Kidney (tissue), 14 donors: ENCODE results near the gene BCDIN3D. TPM values are rescaled to one million over a fixed set of nuclear protein-coding genes. Genes with fewer than 3 reads are reported as not detected.

Experiments used
- DNase-seq, 5 donors: peaks; one replicate each; pipeline ENCODE4 v3.0.0-alpha.2; 2013 to 2020
- FAIRE-seq: peaks from 2 replicates; lab custom pipeline; 2012; peaks lifted over from hg19 to GRCh38; lab: Jason Lieb, UNC
- H3K27ac ChIP-seq, 2 donors: one replicate each; pipeline ENCODE4 v1.7.0; 2013; ENCODE audit warnings: low read depth in 2 of 2, low read length in 2 of 2, inconsistent platforms in 1 of 2
- H3K27me3 ChIP-seq: one replicate; pipeline ENCODE4 v1.7.1; 2013; ENCODE audit warnings: low read length, inconsistent platforms; ENCODE audit not compliant: control insufficient read depth, insufficient read depth
- H3K36me3 ChIP-seq, 3 donors: one replicate each; pipeline versions ENCODE4 v1.7.0 to v1.7.1; 2013; ENCODE audit warnings: low read length in 3 of 3, control low read depth in 1 of 3, inconsistent platforms in 1 of 3; ENCODE audit not compliant: insufficient read depth in 3 of 3, control insufficient read depth in 2 of 3
- H3K4me1 ChIP-seq, 3 donors: one replicate each; pipeline versions ENCODE4 v1.7.0 to v1.7.1; 2013; ENCODE audit warnings: low read length in 3 of 3, inconsistent platforms in 1 of 3, low read depth in 1 of 3; ENCODE audit not compliant: control insufficient read depth in 2 of 3, insufficient read depth in 2 of 3
- H3K4me3 ChIP-seq, 3 donors: one replicate each; pipeline versions ENCODE4 v1.7.0 to v1.8.1; 2013; ENCODE audit warnings: low read length in 3 of 3, control low read depth in 1 of 3, inconsistent platforms in 1 of 3
- H3K9ac ChIP-seq, 3 donors: one replicate each; pipeline versions ENCODE4 v1.7.0 to v1.7.1; 2013; ENCODE audit warnings: low read length in 3 of 3, control low read depth in 1 of 3, inconsistent platforms in 1 of 3
- H3K9me3 ChIP-seq, 3 donors: one replicate each; pipeline versions ENCODE4 v1.7.0 to v1.7.1; 2013; ENCODE audit warnings: low read length in 3 of 3, control low read depth in 1 of 3, inconsistent platforms in 1 of 3; ENCODE audit not compliant: control insufficient read depth in 2 of 3, insufficient read depth in 1 of 3
- intact Hi-C: fragments of 100-400 bp; cut with DNase I; formaldehyde crosslinking; loops from one replicate; pipeline ENCODE4 v1.11.1; 2022
- polyA plus RNA-seq: library from polyadenylated mRNA; stranded (reverse); fragments of 350-450 nt; fragmentation: Illumina TruSeq; extraction: RNeasy Lipid Tissue Mini Kit (QIAGEN cat#74804); gene quantifications from one replicate; pipeline ENCODE4 v1.2.3, GENCODE V29; 2014; ENCODE audit warnings: low read depth, low replicate concordance; ENCODE audit not compliant: insufficient read depth
- total RNA-seq: library from RNA; stranded (reverse); fragmentation: NEBNext Ultra II Directional; extraction: Animal tissue kit (Norgen Biotek cat#: 25700); gene quantifications from one replicate; pipeline ENCODE4 v1.2.1, GENCODE V29; 2021
- TF ChIP-seq, protein P1 (sequence below): IDR thresholded peaks from 3 replicates; pipeline ENCODE4 v1.5.1; 2012; ENCODE audit warnings: mild to moderate bottlenecking, moderate library complexity, borderline replicate concordance; ENCODE audit not compliant: insufficient read depth; ENCODE audit errors: extremely low read depth
- donor health status: control.
- donor health status: control.
- donor health status: control.
- donor health status: control.
- donor health status: control.
- donor health status: DM: yes; HTN: yes; CAD: no.
- donor health status: Normal renal cell carcinoma (clear cell type).

Gene BCDIN3D
- total and polyA plus RNA-seq, 2 donors from 2014 or later, result 4.6 to 5.1 TPM

- H3K27ac ChIP-seq, result no peak overlapping the region
- peak in 1 of 5 donors; percentile 45 for DNase-seq
These were observed 31.4 kb upstream of the BCDIN3D start for GRCh38 chr12:49874142-49874897.

DNA sequence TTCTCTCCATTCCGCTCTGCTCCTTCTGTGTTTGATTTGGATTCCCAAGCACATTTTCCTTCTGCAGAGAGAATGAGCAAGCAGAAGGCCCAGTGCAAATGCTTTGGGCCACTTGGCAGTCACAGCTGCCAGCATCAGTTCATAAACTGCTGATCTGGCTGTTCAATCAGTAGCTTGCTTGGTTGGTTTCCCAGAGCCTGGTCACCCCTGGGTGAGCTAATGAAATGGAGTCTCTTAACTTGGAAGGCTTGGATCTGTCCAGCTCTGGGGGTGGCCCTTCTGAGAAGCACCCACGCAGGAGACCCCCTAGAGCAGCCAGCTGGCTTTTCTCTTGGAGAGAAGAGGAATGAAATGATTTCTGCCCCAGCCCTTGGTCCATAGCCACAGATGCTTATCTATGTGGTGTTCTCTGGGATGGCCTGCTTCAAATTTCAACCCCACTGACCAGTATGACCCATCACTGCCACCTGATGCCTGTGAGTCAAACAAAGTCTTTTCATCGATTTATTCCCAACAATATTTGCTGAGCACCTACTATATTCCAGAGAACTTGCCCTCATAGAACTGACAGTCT is 30.5 kb upstream of the BCDIN3D start:
- no peaks in the 10 kb centered on the region for H3K36me3 ChIP-seq
- H3K4me1 ChIP-seq, result peaks cover 2 to 25% (median 23%) of the 10 kb centered on the region in 3 donors
- H3K9ac ChIP-seq, result no peak overlapping the region
- H3K27ac ChIP-seq, result no peak overlapping the region
- no peak for FAIRE-seq
- H3K9me3 ChIP-seq, result peaks cover 0 to 3% (median 0%) of the 10 kb centered on the region in 3 donors
- TF ChIP-seq, protein P1, sequence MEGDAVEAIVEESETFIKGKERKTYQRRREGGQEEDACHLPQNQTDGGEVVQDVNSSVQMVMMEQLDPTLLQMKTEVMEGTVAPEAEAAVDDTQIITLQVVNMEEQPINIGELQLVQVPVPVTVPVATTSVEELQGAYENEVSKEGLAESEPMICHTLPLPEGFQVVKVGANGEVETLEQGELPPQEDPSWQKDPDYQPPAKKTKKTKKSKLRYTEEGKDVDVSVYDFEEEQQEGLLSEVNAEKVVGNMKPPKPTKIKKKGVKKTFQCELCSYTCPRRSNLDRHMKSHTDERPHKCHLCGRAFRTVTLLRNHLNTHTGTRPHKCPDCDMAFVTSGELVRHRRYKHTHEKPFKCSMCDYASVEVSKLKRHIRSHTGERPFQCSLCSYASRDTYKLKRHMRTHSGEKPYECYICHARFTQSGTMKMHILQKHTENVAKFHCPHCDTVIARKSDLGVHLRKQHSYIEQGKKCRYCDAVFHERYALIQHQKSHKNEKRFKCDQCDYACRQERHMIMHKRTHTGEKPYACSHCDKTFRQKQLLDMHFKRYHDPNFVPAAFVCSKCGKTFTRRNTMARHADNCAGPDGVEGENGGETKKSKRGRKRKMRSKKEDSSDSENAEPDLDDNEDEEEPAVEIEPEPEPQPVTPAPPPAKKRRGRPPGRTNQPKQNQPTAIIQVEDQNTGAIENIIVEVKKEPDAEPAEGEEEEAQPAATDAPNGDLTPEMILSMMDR, result no peak
- intact Hi-C loops, result no loop called here
- H3K27me3 ChIP-seq, result no peaks in the 10 kb centered on the region
- DNase-seq, result peak; percentile 29 to 84 (median 66)
- H3K4me3 ChIP-seq, result no peak overlapping the region

More at GRCh38 chr12:49874142-49874897, 31.4 kb upstream of the BCDIN3D start:
- H3K27me3 ChIP-seq, result no peaks in the 10 kb centered on the region
- H3K36me3 ChIP-seq, result peaks cover 0 to 2% (median 0%) of the 10 kb centered on the region in 3 donors
- TF ChIP-seq, protein P1, result no peak
- peaks cover 0 to 23% (median 21%) of the 10 kb centered on the region in 3 donors for H3K4me1 ChIP-seq
- peaks cover 0 to 5% (median 0%) of the 10 kb centered on the region in 3 donors for H3K9me3 ChIP-seq
- intact Hi-C loops, result no loop called here
- no peak overlapping the region for H3K4me3 ChIP-seq
- no peak overlapping the region for H3K9ac ChIP-seq
- FAIRE-seq, result no peak

GRCh38 chr12:49872781-49873181 is 29.9 kb upstream of the BCDIN3D start:
- Histone ChIP-seq H3K27me3 (no peaks in the 10 kb centered on the region), H3K9ac (no peak overlapping the region), H3K27ac (no peak overlapping the region), H3K4me1 (peaks cover 2 to 28% (median 26%) of the 10 kb centered on the region in 3 donors), H3K4me3 (no peak overlapping the region), H3K9me3 (peaks cover 0 to 2% (median 0%) of the 10 kb centered on the region in 3 donors), H3K36me3 (no peaks in the 10 kb centered on the region)
- FAIRE-seq (no peak), DNase-seq (peak in 1 of 5 donors; percentile 38)
- TF ChIP-seq, protein P1, result no peak
- intact Hi-C loops, result no loop called here
